Kidney (tissue), 14 donors: ENCODE results near the gene ACADS. TPM values are rescaled to one million over a fixed set of nuclear protein-coding genes. Genes with fewer than 3 reads are reported as not detected.
A peak's percentile ranks its signal among the peaks of the same experiment; 100 is the strongest.

Experiments
- DNase-seq, 5 donors: peaks; one replicate each; pipeline ENCODE4 v3.0.0-alpha.2; 2013 to 2020
- FAIRE-seq: peaks from 2 replicates; lab custom pipeline; 2012; peaks lifted over from hg19 to GRCh38; lab: Jason Lieb, UNC
- H3K27ac ChIP-seq, 2 donors: one replicate each; pipeline ENCODE4 v1.7.0; 2013; ENCODE audit warnings: low read depth in 2 of 2, low read length in 2 of 2, inconsistent platforms in 1 of 2
- H3K27me3 ChIP-seq: one replicate; pipeline ENCODE4 v1.7.1; 2013; ENCODE audit warnings: low read length, inconsistent platforms; ENCODE audit not compliant: control insufficient read depth, insufficient read depth
- H3K36me3 ChIP-seq, 3 donors: one replicate each; pipeline versions ENCODE4 v1.7.0 to v1.7.1; 2013; ENCODE audit warnings: low read length in 3 of 3, control low read depth in 1 of 3, inconsistent platforms in 1 of 3; ENCODE audit not compliant: insufficient read depth in 3 of 3, control insufficient read depth in 2 of 3
- H3K4me1 ChIP-seq, 3 donors: one replicate each; pipeline versions ENCODE4 v1.7.0 to v1.7.1; 2013; ENCODE audit warnings: low read length in 3 of 3, inconsistent platforms in 1 of 3, low read depth in 1 of 3; ENCODE audit not compliant: control insufficient read depth in 2 of 3, insufficient read depth in 2 of 3
- H3K4me3 ChIP-seq, 3 donors: one replicate each; pipeline versions ENCODE4 v1.7.0 to v1.8.1; 2013; ENCODE audit warnings: low read length in 3 of 3, control low read depth in 1 of 3, inconsistent platforms in 1 of 3
- H3K9ac ChIP-seq, 3 donors: one replicate each; pipeline versions ENCODE4 v1.7.0 to v1.7.1; 2013; ENCODE audit warnings: low read length in 3 of 3, control low read depth in 1 of 3, inconsistent platforms in 1 of 3
- H3K9me3 ChIP-seq, 3 donors: one replicate each; pipeline versions ENCODE4 v1.7.0 to v1.7.1; 2013; ENCODE audit warnings: low read length in 3 of 3, control low read depth in 1 of 3, inconsistent platforms in 1 of 3; ENCODE audit not compliant: control insufficient read depth in 2 of 3, insufficient read depth in 1 of 3
- intact Hi-C: fragments of 100-400 bp; cut with DNase I; formaldehyde crosslinking; loops from one replicate; pipeline ENCODE4 v1.11.1; 2022
- polyA plus RNA-seq: library from polyadenylated mRNA; stranded (reverse); fragments of 350-450 nt; fragmentation: Illumina TruSeq; extraction: RNeasy Lipid Tissue Mini Kit (QIAGEN cat#74804); gene quantifications from one replicate; pipeline ENCODE4 v1.2.3, GENCODE V29; 2014; ENCODE audit warnings: low read depth, low replicate concordance; ENCODE audit not compliant: insufficient read depth
- total RNA-seq: library from RNA; stranded (reverse); fragmentation: NEBNext Ultra II Directional; extraction: Animal tissue kit (Norgen Biotek cat#: 25700); gene quantifications from one replicate; pipeline ENCODE4 v1.2.1, GENCODE V29; 2021
- TF ChIP-seq, protein P1 (sequence below): IDR thresholded peaks from 3 replicates; pipeline ENCODE4 v1.5.1; 2012; ENCODE audit warnings: mild to moderate bottlenecking, moderate library complexity, borderline replicate concordance; ENCODE audit not compliant: insufficient read depth; ENCODE audit errors: extremely low read depth
- donor health status: control.
- donor health status: control.
- donor health status: control.
- donor health status: control.
- donor health status: control.
- donor health status: DM: yes; HTN: yes; CAD: no.
- donor health status: Normal renal cell carcinoma (clear cell type).

The ACADS gene
- total and polyA plus RNA-seq, 2 donors from 2014 or later: 24.4 to 133 TPM

- H3K9ac ChIP-seq: peak overlapping the region; percentile 69 to 87 (median 78)
- intact Hi-C loops: no loop called here
- H3K4me1 ChIP-seq: peaks cover 9 to 18% (median 17%) of the 10 kb centered on the region in 3 donors
- DNase-seq: peak; percentile 97 to 100 (median 99)
- peak overlapping the region; percentile 94 to 95 for H3K27ac ChIP-seq
- TF ChIP-seq, protein P1, sequence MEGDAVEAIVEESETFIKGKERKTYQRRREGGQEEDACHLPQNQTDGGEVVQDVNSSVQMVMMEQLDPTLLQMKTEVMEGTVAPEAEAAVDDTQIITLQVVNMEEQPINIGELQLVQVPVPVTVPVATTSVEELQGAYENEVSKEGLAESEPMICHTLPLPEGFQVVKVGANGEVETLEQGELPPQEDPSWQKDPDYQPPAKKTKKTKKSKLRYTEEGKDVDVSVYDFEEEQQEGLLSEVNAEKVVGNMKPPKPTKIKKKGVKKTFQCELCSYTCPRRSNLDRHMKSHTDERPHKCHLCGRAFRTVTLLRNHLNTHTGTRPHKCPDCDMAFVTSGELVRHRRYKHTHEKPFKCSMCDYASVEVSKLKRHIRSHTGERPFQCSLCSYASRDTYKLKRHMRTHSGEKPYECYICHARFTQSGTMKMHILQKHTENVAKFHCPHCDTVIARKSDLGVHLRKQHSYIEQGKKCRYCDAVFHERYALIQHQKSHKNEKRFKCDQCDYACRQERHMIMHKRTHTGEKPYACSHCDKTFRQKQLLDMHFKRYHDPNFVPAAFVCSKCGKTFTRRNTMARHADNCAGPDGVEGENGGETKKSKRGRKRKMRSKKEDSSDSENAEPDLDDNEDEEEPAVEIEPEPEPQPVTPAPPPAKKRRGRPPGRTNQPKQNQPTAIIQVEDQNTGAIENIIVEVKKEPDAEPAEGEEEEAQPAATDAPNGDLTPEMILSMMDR: no peak
- H3K36me3 ChIP-seq: no peaks in the 10 kb centered on the region
- peak overlapping the region; percentile 90 to 93 (median 93) for H3K4me3 ChIP-seq
- no peaks in the 10 kb centered on the region for H3K9me3 ChIP-seq
- FAIRE-seq: no peak
- H3K27me3 ChIP-seq: no peaks in the 10 kb centered on the region
Measured at GRCh38 chr12:120686151-120686689, 39.4 kb upstream of the ACADS start.

GRCh38 chr12:120686690-120687577, 38.7 kb upstream of the ACADS start, which contains the start of gene MLEC:
TSS of gene MLEC (plus strand) at chr12:120687149. CDS start at chr12:120687297, 148 bp downstream.
- Histone ChIP-seq H3K9ac (peak within 1 kb of the TSS; percentile 78 to 88 (median 81)), H3K4me3 (peak within 1 kb of the TSS; percentile 90 to 93 (median 93)), H3K4me1 (peaks cover 9 to 20% (median 18%) of the 10 kb centered on the region in 3 donors), H3K9me3 (no peaks in the 10 kb centered on the region), H3K27ac (peak within 1 kb of the TSS; percentile 94 to 95), H3K36me3 (no peaks in the 10 kb centered on the region), H3K27me3 (no peaks in the 10 kb centered on the region)
- DNase-seq (peak; percentile 99 to 100 (median 99)), FAIRE-seq (peak; percentile 62)
- intact Hi-C loops: no loop called here
- TF ChIP-seq, protein P1: peak; percentile 15

GRCh38 chr12:120687578-120688289, 37.9 kb upstream of the ACADS start:
- TF ChIP-seq, protein P1: no peak
- no peaks in the 10 kb centered on the region for H3K9me3 ChIP-seq
- FAIRE-seq (no peak), DNase-seq (peak in 3 of 5 donors; percentile 33 to 56 (median 41))
- H3K4me3 ChIP-seq: peak overlapping the region; percentile 75 to 93 (median 91)
- peaks cover 9 to 25% (median 23%) of the 10 kb centered on the region in 3 donors for H3K4me1 ChIP-seq
- intact Hi-C loops: no loop called here
- peak overlapping the region; percentile 57 to 65 for H3K27ac ChIP-seq
- H3K27me3 ChIP-seq: no peaks in the 10 kb centered on the region
- H3K36me3 ChIP-seq: no peaks in the 10 kb centered on the region
- peak overlapping the region; percentile 62 to 88 (median 81) for H3K9ac ChIP-seq
